GM19395 (cell line): Measurements from ENCODE around the gene IFT122.
"Not testable (repeated sequence)": the region's sequence is repeated elsewhere in the genome, so short reads cannot be mapped to it uniquely, and the experiment has no call there.

ENCODE experiments used
- ATAC-seq: cut with Tn5 transposase; IDR thresholded peaks from one replicate; pipeline ENCODE4 v1.9.1; 2021; ENCODE audit warnings: mild to moderate bottlenecking, moderate library complexity; ENCODE audit not compliant: unreplicated experiment

The IFT122 gene

GRCh38 chr3:129534428-129535027 is 94.5 kb downstream of the IFT122 start:
- no peak for ATAC-seq

GRCh38 chr3:129535075-129535474 is 95.1 kb downstream of the IFT122 start:
- ATAC-seq = no peak

- no peak for ATAC-seq
Observed at GRCh38 chr3:129536374-129536667, 96.3 kb downstream of the IFT122 start.

GRCh38 chr3:129536804-129537203 is 96.8 kb downstream of the IFT122 start:
- ATAC-seq = no peak

DNA sequence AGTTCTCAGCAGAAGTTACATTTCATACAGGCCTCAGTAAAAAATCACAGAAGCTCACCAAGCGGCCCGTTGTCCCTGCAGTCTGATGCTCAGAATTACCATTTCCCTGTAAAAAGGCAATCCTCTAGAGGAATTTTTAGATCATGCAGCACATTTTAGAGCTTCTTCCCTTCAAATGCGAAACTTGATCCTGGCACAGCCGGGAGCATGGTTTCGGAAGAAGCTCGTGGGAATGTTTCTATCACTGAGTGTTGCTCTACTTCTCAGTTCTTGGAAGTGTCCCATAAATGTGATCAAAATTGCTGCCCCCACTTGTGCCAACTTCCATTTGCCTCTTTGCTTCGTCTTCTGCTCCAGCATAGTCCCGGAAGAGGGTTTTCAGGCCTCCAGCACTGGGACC is 99.2 kb downstream of the IFT122 start:
- ATAC-seq = no peak

- no peak for ATAC-seq
Observed at GRCh38 chr3:129540776-129541516, 100.9 kb downstream of the IFT122 start.

- no peak for ATAC-seq
Observed at GRCh38 chr3:129542747-129543146, 102.7 kb downstream of the IFT122 start.

DNA sequence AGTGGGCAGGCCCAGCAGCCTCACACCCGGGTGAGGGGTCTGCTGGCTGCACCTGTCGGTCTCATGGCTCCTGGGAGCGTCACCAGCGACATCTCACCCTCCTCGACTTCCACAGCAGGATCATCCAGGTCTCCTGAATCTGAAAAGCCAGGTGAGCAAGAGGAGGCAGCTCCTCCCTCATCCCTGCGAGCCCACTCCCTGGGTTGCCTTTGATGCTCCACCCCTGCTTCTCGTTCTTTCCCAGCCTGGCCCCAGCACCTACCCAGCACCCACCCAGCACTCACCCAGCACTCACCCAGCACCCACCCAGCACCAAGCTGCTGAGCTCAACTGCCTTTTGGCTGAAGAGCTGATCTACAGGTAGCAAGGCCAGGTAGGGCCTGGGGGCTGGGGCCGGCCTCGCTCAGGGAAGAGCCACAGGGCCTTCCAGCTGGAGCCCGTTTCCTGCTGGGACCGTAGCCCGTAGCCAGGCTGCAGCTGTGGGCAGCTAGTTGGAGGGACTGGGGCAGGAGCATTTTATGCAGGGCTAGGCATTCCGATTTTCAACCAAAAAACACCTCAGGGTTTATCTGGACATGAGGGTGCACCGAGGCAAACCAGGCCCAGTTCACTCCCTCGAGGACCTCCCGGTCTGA is 103.2 kb downstream of the IFT122 start, which contains the start of gene H1-8:
H1-8 (plus strand) TSS at position 20 of the 635 bp plus-strand sequence; CDS start at position 64, 44 bp downstream.
- ATAC-seq = no peak

GRCh38 chr3:129543999-129544398 is 104.0 kb downstream of the IFT122 start:
- ATAC-seq = no peak

- ATAC-seq = not testable (repeated sequence)
Observed at GRCh38 chr3:129545951-129546350, 105.9 kb downstream of the IFT122 start.

DNA sequence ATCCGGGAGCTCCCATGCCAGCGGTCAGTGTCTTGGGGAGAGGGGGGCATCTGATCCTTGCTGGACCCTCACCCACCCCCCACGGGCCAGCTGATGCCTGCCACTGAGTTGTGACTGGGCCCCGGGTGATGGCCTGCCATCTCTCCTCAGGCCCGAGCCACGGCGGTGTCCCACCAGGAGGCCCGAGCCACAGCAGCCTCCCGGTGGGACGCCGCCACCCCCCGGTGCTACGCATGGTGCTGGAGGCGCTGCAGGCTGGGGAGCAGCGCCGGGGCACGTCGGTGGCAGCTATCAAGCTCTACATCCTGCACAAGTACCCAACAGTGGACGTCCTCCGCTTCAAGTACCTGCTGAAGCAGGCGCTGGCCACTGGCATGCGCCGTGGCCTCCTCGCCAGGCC is 107.2 kb downstream of the IFT122 start:
- no peak for ATAC-seq

DNA sequence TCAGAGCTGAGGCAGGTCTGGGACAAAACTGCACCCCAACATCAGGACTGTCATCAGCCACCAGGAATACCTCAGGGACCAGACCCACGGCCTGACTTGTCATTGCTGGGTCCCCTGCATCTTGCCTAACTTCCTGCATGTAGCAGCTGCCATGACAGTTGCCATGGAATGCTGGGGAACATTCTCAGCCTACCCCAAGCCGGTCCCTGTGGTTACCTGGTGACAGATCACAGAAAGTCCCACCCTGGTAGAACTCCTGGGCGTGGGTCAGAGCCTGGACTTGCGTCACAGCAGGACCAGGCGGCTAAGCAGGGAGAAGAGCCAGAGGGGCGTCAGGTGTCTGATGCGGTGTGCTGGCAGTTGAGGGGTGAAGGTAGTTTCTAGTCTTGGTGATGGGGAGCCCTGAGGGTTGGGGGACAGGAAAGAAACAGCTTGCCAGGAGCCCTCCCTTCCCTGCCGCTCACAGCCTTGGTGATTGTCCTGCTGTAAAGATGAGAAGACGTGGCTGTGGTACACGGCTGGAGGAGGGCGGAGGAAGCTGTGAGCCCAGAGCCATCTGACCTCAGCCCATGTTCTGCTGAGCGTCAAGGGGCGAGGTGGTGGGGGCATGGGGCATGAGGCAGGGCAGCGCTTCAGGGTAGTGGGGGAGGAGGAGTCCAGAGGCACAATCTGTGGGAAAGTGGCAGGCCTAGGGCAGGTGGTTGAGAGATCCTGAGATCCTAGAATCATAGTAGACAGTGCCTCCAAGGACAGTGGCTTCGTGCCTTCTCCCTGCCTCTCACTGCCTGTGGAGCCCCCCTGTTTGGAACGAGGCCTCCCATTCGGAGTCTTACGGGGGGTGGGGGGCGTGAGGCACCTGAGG is 108.3 kb downstream of the IFT122 start:
- ATAC-seq = no peak

GRCh38 chr3:129549006-129549800 is 109.2 kb downstream of the IFT122 start:
- no peak for ATAC-seq

DNA sequence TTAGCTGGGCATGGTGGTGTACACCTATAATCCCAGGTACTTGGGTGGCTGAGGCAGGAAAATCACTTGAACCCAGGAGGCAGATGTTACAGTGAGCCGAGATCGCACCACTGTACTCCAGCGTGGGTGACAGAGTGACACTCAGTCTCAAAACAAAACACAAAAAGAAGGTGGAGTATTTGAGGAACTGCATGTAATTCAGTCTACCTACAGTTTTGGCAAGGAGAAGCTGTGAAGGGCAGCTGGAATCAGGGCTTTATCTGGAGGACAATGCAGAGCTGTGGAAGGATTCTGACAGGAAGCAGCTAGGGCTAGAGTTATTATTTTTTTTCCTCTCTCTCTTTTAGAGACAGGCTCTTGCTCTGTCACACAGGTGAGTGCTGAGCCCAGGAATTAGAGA is 109.8 kb downstream of the IFT122 start:
- no peak for ATAC-seq

DNA sequence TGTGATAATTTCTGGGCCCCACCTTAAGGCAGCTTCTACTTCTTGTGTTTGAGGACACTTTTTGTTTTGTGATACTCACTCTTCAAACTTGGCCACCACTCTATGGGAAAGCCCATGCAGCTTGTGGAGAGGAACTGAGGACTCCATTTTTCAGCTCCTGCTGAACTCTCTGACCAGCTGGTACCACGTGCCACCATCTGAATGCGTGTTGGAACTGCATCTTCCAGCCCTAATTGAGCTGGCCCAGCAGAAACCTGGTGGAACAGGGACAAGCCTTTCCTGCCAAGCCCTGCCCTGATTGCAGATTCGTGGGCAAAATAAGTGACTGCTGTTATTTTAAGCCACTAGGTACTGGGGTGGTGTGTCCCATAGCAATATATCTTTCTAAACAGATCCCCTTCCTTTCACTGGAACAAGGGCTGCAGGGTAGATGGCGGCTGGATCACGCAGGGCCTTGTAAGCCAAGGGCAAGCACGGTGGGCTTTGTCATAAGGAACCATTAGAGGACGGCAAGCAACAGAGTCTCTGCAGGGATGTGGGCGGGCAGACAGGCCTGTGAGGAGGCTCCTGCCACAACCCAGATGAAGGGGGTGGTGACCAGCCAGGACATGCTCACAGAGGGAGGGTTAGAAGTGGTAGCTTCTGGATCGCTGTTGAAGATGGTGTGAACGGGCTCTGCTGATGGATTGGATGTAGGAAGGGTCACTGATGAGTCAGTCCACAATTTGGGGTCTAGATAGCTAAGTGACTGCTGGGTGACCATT is 112.4 kb downstream of the IFT122 start:
- no peak for ATAC-seq

DNA sequence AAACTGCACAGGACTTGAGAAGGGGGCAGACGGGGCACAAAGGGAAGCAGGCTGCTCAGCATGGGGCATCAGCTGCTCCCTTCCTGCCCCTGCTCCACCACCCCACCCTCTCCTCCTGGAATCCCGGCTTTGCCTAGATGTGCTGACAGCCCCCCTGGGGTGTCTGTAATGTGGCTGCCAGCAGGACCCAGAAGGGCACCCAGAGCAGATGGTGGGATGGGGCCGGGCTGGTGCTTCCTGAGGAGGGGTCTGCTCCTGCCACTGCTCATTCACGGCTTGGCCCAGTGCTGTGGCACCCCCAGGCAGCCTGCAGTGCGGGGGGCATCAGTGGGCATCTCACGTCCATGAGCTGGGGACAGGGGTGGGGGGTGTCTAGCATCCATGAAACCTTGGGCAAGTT is 113.1 kb downstream of the IFT122 start:
- no peak for ATAC-seq

- no peak for ATAC-seq
Observed at GRCh38 chr3:129553719-129554118, 113.7 kb downstream of the IFT122 start.

- no peak for ATAC-seq
Observed at GRCh38 chr3:129554356-129555152, 114.5 kb downstream of the IFT122 start.

DNA sequence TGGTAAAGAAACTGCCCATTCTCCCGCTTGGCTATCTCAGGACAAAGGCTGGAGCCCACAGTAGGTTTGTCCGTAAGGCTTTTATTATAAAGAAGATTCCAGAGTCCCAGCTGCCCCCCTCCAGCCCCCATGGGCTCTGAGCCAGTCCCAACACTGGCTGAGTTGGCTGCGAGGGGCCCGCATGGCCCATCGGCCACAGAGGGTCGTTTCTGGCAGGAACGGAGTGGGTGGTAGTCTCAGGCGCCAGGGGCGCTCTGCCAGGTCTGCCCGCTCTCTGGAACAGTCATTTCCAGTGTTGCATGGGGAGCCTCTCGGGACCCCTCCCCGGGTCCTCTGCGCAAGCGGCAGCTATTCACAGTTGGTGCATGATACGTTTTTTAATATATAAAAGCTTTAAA is 115.1 kb downstream of the IFT122 start:
- ATAC-seq = no peak
